Midbrain (tissue), 1 donor: ENCODE data around the gene JAML.

ENCODE experiments used
- DNase-seq: peaks from one replicate; lab custom pipeline; 2025; lab: John Stamatoyannopoulos, UW

JAML gene

DNA sequence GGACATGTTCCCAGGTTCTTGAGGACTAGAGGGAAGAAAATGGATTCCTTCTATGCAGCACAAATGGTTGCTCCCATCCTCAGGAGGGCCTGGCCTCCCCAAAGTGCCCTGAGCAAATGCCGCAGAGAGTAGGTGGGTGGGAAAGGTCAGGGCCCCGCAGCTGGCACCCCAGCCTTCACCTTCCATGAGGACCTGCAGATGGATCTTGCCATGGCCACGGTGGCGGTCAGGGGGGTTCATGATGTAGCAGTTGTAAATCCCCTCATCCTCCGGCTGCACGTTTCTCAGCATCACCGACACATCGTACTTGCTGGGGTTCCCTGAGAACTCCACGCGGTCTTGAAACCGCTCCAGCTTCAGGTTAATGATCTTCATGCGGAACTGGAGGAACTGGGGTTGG is 56.9 kb downstream of the JAML start:
- DNase-seq, result no peak

DNA sequence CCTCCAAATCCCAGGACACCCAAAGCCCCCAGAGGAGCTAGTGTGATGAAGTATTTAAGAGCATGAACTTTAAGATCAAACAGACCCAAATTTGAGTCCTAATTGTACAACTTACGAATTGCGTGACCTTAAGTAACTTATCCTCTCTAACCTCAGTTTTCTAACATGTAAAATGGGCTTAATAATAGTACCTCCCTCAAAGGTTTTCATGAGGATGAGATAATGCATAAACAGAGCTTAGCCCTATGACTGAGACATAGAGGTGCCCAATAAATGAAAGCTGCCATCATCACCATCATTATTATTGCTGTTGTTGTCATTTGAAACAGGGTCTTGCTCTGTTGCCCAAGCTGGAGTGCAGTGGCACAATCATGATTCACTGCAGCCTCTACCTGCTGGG is 57.6 kb downstream of the JAML start:
- no peak for DNase-seq

DNA sequence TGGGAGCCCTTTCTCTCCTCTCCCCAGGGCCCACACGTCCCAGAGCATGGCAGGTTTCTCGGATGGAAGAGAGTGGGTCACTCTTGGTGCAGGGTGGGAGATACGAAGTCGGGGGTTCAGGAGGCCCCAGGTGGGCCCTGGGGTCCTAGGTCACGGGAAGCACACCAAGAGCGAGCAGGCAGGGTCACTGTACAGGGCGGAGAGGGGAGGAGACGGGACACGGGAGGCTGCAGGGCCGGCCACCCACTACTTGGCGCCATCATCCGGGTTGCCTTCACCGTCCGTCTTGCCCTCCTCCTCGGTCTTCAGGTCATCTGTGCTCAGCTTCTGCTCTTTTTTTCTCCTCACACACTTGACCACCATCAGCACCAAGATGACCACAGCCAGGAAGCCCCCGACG is 58.2 kb downstream of the JAML start:
- DNase-seq, result no peak

DNA sequence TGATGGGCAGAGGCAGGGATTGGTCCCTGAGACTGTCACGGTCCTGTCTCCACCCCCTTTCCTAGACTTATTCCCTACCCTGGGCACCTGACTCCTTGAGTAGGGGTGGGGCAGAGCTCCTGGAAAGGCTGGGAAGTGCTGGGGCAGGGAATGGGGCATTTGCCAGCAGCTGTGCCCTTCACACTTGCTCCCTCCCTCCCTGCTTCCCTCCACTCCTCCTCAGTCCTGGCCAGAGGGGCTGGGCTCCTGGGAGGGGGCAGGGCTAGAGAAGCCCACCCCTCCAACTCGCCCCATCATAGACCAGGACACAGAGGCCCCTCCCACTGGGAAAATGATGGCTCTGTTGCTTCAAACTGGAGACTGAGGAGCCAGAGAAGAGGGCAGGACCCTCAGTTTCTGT is 59.9 kb downstream of the JAML start:
- DNase-seq, result no peak

DNA sequence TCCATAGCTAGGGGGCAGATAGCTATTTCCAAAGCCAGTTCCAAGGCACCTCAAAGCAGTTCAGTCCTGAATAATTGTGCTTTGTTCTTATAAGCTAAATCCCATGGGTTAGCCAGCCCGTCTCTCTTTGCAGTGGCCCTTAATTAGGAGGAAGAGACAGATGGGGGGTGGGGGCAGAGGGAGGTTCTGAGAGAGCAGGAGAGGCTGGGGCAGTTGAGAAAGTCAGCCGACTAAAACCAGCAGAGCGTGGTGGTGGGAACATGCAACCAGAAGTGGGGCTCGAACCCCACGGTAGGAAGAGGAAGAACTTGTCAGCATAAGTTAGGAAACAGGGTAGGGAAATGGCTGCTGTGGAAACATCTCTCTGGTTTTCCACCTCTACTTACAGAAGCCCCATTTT is 61.3 kb downstream of the JAML start:
- no peak for DNase-seq

DNA sequence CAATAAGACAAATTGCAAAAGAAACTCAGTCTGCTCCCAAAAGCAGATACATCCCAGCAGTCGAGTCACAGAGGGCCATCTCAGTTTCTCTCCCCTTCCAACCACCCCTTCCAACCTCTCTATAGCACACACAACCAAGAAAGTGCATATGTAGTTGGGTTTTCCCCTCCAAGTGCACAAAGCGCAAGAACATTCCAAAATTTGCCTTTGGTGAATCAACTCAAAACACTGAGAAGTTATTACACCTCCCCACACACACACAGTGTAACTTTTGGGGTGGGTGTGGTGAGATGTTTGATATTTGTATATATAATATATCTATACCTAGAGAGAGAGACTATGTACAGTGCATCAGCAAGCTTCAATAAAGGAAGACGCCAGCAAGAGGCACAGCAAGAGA is 62.0 kb downstream of the JAML start:
- DNase-seq, result no peak

DNA sequence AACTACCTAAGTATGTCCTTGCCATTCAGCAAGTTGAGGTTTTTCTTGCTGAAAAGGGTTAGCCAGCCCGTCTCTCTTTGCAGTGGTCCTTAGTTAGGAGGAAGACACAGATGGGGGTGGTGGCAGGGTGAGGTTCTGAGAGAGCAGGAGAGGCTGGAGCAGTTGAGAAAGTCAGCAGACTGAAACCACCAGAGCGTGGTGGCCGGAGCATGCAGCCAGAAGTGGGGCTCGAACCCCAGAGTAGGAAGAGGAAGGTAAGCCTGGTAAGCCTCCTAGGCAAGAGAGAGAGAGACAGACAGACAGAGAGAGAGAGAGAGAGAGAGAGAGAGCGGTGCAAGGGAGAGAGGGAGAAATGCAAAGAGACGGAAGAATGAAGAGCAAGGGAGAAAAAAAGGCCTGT is 63.0 kb downstream of the JAML start:
- no peak for DNase-seq

DNA sequence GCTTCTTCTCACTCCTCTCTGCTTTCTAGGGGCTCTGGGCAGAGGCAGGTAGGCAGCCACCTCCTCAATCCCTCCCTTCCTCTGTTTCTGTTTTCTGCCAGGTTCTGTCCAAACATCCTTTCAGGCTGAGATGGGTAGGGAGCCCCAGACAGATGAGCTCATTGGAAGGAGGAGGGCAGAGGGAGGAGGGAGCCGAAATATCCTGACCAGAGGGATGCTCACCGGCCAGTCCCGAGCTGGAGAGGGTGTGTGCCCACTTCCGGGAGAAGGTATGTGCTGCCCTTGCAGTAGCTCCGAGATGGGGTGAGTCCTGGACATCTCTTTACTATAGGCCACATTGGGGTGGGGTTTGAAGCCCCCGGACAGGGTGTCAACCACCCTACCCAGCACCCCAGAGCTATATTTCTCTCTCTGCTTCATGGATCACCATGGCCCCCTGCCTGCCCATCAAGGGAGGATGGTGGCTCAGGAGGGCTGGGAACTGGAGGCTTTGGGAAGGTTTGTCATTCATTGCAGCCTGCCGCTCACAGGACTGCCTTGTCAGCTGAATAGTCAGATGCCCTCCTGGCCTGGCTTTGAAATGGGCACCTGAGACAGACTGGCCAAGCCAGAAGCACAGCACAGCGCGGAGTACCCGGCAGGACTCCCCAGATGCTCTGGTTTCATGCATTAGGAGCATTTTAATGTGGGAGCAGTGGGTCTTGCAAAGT is 67.5 kb downstream of the JAML start:
- DNase-seq, result no peak

DNA sequence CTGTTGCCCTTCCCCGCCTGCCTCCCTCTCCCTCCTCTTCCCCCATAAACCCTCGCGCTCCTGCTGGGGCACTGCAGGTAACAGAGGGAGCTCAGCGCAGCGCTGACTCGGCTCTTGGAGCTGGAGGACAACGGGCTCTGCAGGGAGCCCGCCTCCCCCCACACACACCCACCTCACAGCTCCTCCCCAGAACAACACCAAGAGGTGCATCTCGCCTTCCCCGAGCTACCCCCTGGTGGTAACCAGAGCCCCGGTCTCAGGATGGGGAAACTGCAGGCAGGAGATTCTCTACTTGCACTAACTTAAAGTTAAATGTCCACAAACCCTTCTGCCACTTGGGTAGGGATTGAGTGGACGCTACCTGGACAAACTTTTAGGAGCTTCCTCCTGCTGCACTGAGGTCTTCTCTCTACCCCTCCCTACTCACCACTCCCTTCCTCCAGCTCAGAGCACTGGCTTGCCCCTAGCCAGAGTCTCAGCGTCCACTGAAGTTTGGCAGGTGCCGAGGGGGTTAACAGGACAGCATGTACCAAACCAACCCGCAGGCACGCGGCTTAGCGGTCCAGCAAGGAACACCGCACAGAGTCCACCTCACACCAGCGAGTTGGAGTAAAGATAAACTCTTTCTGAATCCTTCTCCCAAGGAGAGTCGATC is 68.2 kb downstream of the JAML start:
- no peak for DNase-seq

DNA sequence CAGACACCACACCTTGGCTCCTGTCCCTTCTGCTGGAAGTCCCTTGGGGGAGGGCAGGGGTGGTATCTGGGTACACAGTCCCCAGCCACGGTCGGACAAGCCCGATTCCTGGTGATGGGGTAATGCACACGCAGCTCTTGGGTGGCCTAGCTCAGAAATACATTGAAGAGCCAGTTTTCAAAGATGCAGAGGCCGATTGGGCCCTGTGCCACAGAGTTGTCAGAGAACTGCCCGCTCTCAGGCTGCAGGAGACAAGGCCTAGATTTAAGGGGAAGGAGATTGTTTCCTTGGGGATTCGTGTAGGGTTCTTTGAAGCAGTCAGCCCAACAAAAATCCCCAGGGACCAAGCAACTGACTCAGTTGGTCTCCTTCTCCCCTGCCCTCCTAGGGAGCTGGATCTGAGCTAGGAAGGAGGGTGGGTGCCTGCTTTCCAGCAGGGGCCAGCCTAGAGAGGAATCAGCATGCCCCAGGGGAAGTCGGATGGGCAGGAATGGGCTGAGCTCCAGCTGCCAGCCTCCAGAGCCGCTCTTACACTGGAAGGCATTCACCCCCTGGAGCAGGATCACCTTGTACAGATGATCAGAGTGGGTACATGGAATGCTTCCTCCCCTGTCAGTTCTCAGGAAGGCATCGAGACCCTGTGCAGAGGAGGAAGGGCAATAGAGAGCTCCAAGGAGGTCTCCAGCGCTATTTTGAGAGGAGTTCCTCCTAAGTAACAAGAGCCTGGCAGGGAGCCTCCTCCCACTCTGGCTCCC is 68.9 kb downstream of the JAML start:
- no peak for DNase-seq

DNA sequence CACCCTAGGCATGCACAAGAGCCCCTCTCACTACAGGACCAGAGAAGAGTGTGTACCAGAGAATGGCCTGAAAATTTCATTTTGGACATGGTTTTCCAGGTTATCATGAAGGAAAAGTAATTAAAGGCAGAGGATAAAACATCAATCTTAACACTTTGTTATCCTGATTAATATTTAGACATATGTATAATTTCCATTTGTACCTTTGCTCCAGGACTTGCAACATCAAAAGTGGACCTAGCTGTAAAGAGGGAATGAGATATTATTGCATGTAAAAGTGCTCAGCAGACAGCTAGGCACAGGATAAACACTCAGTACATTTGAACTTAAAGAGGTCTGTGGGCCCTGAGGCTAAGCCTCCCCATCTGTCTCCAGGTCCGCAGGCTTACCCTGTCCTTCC is 70.2 kb downstream of the JAML start:
- DNase-seq, result no peak

DNA sequence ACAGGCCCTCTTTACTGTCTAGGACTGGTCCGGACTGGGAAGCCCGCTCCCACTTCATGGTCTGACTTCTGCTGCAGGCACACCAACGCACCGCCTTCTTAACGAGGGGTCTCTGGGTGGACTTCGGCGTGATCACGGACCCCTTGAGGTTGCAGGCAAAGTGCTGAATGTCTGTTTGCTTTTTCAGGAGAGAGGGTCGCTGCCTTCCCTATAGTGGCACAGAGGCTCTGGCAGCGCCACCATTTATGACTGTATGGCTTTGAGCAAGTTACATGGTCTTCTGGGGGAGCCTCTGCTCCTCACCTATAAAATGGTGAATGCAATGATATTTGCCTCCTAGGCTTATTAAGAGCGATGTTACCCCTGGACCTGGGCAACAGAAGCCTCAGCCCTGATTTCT is 70.8 kb downstream of the JAML start:
- no peak for DNase-seq

DNA sequence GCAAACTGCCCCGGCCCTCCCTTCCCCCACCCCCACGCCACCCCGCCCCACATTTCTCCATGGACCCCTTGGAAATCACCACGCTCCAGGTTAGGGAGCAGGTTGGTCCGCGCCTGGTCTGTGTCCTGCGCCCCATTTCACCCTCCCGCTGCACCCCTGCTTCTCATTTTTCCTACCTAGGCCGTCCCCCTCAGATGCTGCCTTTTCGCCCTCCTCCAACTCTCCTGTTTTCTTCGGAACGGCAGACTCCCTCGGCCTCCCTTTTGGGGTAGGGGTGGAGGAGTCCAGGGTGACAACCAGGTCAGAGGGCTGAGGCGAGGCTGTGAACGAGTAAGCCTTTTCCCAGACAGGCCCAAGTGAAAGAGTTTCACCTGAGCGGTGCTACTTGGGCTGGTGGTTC is 71.3 kb downstream of the JAML start:
- no peak for DNase-seq

DNA sequence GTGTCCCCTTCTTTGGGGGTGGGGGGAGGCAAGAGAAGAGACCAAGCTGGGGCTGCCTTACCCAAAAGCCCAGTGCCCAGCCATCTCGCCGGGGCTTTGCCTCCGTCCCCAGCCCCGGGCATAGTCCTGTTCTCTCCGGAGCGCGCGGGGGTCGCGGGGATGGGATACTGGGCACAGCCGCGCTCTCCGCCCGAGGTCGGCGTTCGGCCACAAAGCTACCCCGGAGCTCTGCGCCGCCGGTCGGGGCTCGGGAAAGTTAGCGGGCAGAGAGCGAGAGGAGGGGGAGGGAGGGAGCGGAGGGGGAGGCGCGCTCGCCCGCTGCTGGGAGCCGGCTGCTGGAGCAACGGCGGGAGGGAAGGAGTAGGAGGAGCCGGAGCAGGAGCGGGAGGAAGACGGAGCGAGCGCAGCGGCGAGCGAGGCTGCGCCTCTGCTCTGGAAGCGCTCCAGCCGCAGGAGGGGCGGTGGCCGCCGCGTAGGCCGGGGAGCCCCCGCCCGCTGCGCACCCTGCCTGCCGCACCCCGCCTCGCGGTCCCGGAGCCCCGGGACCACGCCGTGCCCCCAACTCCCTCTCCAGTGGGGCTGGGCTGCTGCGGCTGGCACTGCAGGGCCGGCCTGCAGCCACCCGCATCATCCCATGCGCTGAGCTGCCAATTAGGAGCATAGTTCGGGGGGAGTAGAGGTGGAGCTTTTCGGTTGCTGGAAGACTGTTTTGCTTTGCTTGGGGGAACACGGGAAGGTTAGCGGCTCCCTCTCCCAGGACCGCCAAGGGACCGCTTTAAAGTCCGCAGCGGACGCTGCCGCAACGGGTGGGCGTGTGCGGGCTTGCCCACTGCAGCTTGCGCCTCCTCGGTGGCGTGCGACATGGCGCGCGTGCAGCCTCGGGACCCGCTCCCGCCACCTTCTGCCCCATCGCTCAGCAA is 72.0 kb downstream of the JAML start, which contains the start of gene SCN4B:
SCN4B (minus strand) TSS at position 272 of the 920 bp plus-strand sequence; CDS start at position 122, 150 bp downstream.
- peak; percentile 48 for DNase-seq

DNA sequence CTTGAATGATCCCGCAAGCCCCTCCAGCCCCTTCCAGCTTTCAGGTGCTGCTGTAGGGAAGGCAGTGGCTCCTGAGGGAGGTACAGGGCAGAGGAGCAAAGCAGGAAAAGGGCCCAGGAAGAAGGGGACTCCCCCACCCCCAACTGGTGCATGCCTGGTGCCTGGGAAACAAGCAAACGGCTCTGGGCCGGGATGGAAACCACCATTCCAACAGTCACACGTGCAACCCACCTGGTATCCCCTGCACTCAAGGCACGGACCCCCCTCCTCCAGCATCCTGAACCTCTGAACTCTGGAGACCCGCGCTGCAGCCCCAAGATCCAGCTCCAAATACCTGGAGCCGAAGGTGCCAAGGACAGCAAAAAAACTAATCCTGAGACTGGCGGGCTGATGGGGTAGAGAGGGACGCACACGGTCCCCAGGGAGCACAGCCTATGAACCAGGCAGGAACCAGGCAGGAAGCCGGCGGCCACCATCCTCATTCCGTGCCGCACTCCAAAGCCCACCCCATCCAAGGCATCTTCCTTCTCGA is 72.7 kb downstream of the JAML start:
- DNase-seq, result no peak

DNA sequence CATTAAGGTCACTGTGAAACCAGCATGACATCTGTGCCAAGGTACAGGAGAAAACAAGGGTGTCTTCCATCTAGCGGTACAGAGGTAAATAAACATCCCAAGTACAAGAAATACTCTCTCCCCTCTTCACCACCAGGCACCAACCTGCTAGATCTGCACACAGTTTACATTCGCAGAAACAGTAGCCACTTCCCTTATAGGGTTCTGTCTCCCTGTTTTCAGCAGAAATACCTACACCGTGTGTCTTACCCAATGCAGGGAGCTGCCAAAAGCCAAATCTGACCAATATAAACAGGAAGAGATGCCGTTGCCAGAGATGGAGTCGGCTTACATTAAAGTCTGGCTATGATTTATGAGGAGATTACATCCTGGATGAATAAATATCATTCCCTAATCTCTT is 73.4 kb downstream of the JAML start:
- no peak for DNase-seq

DNA sequence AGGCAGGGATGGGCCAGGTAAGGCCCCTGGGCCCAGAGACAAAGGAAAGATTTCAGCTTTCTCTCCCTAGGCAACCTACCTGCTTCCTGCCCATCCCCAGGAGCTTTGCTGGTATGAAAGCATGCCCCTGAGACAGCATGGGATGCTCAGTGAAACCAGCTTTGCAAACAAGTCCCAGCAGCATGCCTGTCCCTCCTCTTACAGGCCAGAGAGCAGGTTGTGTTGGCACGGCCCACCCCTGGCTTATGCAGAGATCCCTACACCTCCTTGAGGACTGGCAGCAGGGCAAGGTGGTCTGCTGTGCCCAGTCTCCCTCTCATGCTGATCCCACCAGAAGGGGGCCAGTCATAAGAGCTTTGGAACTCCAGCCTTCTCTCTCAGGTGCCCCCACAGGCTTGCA is 75.3 kb downstream of the JAML start:
- DNase-seq, result no peak

DNA sequence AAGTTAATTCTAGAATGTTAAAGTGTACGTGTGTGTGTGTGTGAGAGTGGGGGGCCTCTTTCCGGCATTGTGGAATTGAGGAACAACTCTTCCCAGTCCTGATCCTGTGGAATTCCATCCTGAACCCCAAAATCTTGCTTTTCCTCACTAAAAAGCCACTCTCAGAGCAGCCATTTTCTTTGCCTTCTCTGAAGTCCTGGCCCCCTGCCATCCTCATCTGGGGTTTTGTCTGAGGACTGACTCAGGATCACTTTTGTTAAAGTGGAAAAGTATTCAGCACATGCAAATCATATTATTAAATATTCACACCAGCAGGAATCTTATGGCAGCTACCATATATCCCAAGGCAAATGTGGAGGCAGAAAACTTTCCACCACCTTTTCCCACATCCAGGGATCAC is 76.0 kb downstream of the JAML start:
- no peak for DNase-seq

DNA sequence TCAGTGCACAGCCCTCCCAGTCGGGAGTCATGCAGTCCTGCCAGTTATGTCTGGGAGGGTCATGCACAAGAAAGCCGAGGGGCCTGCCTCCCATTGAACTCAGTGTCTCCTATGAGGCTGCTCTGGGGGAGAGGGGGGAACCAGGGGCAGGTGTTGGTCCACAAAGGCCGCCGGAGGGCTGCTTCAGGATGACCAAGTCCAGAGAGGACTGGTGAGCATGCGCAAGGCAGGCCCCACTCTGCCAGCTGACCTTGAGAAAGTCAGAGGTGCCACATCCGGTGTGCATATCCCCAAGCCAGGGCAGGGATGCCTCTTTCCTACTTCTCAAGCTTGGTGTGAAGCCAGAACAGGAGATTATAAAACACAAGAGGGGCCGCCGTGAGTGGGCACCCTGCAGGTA is 76.6 kb downstream of the JAML start:
- DNase-seq, result no peak

DNA sequence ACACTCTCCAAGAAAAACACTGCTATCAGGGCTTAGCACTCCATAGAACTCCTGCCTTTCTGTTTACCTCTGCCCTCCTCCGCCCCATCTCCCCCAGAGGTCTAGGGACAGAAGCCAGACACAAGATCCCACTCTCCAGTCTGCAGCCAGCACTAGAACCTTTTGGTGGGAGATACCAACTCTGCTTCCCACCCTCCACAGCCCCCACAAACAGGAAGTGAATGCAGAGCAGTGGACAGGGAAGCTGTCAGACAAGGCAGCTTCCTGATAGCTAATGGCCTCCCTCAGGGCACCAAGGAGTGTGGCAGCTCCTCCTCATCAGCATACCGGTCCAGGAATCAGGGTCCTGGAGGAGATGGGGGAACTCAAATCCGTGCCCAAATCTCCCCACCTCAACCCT is 77.3 kb downstream of the JAML start:
- no peak for DNase-seq

DNA sequence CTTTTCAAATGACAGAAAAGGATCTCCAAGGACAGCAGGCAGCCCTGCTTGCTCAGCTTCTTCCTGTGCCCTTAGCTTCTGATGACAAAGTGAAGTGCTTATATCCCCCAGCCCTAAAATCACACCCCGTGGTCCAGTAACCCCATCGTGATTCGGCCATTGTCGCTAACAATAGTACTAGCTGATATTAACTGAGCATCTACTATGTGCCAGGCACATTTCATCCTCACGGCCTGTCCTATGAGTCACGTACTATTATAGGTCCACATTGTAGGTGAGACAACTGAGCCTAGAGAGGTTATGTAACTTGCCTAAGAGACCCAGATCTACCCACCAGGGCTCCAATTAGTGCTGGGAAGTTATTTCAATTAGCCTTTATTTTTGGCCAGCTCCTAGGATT is 78.3 kb downstream of the JAML start:
- DNase-seq, result no peak
